ENCODE results near the gene TC2N.

DNA sequence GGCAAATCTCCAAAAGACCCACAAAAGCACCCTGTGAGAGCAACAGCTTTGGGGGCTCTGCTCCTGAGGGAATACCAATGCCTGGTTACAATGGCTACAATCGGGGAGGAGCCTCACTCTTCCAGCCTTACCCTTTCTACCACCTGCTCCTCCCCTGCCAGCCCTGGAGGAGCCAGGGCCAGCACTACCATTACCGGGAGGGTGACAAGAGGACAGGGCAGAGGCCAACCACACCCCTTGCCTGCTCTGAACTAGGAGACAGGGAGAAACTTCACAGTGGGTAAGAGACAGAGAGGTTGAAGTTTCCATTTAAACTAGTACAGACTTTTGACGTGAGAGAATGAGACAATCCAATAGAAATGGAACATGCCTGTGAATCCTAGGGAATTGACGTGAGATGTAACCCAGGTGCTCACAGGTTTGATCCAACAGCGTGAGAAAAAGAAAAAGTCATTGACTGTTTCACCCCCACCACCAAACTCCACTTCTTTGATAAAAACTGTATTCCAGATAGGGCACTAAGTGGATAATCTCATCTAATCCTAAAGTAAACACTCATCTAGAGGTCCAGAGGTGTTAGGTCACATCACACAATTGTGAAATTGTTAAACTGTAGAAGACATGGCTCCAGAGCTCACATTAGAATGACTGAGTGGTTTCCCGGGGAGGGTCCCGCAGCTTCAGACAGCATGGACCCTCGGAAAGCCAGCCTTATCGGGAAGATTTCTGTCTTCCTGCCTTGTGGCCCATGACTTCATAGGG is 8.4 kb upstream of the TC2N start:
- TF ChIP-seq, protein P1, sequence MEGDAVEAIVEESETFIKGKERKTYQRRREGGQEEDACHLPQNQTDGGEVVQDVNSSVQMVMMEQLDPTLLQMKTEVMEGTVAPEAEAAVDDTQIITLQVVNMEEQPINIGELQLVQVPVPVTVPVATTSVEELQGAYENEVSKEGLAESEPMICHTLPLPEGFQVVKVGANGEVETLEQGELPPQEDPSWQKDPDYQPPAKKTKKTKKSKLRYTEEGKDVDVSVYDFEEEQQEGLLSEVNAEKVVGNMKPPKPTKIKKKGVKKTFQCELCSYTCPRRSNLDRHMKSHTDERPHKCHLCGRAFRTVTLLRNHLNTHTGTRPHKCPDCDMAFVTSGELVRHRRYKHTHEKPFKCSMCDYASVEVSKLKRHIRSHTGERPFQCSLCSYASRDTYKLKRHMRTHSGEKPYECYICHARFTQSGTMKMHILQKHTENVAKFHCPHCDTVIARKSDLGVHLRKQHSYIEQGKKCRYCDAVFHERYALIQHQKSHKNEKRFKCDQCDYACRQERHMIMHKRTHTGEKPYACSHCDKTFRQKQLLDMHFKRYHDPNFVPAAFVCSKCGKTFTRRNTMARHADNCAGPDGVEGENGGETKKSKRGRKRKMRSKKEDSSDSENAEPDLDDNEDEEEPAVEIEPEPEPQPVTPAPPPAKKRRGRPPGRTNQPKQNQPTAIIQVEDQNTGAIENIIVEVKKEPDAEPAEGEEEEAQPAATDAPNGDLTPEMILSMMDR (IDR thresholded peaks at IDR 0.05; ENCODE audit: poor library complexity), result no peak
- peak; percentile 89 for TF ChIP-seq EZH2phosphoT487 (IDR thresholded peaks at IDR 0.05; ENCODE audit: low read depth, severe bottlenecking, unreplicated experiment)
- TF ChIP-seq EZH2 (IDR thresholded peaks at IDR 0.05; ENCODE audit: borderline replicate concordance), result no peak
